ENCODE data around the gene R3HDM1.
A peak's percentile ranks its signal among the peaks of the same experiment; 100 is the strongest.
"Not testable (repeated sequence)": the region's sequence is repeated elsewhere in the genome, so short reads cannot be mapped to it uniquely, and the experiment has no call there.

The R3HDM1 gene

DNA sequence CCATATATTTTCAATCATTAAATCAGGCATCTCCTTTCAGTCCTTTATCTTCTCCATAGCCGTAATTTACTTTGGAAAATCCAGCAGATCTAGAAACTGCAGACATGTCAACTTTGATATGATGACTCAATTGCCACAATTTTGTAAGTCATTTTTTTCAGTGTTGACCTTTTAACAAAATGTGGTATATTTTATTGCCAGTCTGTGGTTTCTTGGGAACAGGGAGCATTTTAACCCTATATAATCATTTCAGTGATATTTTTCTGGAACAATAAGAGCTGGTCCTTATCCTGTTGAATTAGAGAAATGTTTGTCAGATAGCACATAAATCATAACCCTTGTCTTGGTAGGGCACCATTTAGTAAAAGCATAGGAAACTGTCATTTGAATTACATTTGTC lies 119.4 kb downstream of the R3HDM1 start:
- no peak for DNase-seq

- no peak for DNase-seq
Observed at GRCh38 chr2:135651717-135652116, 120.4 kb downstream of the R3HDM1 start.

GRCh38 chr2:135654239-135654638 lies 123.0 kb downstream of the R3HDM1 start:
- not testable (repeated sequence) for DNase-seq

DNA sequence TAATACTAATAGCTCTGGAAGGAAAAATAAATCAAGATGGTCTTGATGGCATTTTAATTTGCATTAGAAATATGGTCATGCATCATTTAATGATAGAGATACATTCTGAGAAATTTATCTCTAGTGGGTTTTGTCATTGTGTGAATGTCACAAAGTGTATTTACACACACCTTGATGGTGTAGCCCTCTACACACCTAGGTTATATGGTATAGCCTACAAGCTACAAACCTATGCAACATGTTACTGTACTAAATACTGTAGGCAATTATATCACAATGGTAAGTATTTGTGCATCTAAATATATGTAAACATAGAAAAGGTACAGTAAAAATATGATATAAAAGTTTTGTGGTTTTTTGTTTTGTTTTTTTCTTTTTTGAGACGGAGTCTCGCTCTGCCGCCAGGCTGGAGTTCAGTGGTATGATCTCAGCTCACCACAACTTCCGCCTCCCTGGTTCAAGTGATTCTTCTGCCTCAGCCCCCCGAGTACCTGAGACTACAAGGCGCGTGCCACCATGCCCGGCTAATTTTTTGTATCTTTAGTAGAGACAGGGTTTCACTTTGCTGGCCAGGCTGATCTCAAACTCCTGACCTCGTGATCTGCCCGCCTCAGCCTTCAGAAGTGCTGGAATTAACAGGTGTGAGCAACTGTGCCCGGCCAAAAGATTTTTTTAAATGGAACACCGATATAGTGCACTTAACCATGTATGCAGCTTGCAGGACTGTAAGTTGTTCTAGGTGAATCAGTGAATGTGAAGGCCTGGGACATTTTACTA lies 126.7 kb downstream of the R3HDM1 start:
- peak; percentile 67 for DNase-seq

DNA sequence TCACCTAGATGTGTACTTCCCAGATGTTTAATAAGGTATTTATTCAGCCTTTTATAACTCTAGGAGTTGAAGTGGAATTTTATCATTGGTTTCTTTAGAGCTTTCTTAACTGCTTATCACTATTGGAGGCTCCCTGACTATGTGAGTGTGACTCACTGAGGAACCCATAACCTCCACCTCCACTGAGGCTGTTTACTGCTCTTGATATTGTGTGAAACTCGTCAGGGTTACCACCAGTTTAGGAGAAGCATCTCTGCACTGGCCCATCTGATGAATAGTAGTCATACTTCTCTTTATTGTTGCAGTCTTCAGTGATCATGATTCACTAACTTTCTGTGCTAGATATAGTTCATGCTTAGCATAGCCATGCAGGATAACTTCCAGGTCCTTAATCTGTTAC lies 130.8 kb downstream of the R3HDM1 start:
- DNase-seq, result peak; percentile 75

DNA sequence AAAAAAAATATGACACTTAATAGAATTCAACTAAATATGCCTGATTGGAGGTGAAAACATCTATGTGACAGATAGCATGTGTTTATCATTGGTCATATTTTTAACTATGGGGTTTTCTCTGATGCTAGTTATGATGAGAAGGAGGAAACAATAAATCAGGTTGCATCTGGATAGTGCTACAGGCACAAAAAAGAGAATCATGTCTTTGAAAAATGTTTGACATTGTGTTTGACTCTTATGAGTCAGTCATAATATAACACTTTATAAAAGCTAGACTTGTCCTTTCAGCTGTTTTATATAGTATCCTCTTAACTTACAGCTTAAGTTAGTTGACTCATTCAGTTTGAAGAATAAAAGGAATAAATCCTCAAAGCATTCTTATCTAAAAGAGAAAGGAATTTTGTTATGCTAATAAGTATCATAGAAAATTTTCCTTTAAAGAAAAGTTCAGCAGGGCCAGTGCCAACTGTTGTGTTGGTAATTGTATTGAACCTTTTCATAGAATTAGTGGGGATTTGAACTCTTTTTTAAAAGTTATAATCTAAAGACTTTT lies 131.9 kb downstream of the R3HDM1 start:
- DNase-seq, result peak; percentile 12

GRCh38 chr2:135664623-135665068 lies 133.4 kb downstream of the R3HDM1 start:
- DNase-seq, result peak; percentile 82

DNA sequence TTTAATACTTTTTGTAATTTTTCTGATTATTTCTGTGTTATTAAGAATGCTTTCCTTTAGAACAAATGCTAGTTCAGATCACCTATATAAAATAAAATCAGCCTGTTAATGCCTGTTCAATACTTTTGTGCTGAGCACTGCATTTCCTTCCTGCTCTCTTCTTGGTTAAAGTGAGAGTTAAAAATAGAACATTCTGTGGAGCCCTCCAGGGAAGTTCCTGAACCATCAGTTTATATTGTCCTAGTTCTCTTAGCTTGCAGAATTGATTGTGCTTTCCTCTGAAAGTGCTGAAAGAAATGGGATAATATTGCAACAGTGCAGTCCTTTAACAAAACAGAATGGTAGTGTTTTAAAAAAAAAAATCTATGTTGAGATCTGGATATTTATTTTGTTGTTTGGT lies 135.8 kb downstream of the R3HDM1 start:
- DNase-seq, result no peak

GRCh38 chr2:135674453-135674852 lies 143.2 kb downstream of the R3HDM1 start:
- no peak for DNase-seq

DNA sequence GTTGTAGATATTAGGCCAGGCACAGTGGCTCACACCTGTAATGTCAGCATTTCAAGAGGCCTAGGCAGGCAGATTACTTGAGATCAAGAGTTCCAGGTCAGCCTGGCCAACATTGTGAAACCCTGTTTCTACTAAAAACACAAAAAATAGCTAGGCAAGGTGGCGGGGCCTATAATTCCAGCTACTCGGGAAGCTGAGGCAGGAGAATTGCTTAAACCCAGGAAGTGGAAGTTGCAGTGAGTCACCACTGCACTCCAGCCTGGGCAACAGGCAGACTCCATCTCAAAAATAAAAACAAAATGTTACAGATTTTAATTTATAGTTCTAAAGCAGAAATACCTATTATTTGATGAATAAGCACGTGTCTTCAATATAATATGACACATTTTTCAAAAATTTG lies 144.7 kb downstream of the R3HDM1 start:
- DNase-seq, result no peak

- DNase-seq, result no peak
Observed at GRCh38 chr2:135679125-135679524, 147.8 kb downstream of the R3HDM1 start.

- DNase-seq, result no peak
Observed at GRCh38 chr2:135685361-135685760, 154.1 kb downstream of the R3HDM1 start.

DNA sequence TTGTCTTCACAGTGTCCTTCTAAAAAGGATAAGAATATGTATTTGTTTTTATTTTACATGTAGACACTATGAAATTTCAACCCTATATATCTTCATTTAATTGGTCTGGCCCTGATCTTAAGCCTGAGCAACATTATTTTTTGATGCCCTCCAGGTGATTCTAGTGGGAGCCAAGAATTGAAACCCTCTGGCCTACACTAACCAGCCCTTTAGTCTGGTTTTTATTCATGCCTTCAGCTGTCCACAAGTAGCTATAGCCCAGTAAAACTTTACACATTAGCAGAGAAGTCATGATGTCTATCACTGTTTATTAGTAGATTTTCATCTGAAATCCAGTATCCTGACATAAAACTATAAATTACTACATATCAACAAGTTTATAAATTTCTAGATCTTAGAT lies 157.7 kb downstream of the R3HDM1 start:
- no peak for DNase-seq

GRCh38 chr2:135689679-135690078 lies 158.4 kb downstream of the R3HDM1 start:
- DNase-seq, result peak; percentile 26

GRCh38 chr2:135694711-135695110 lies 163.4 kb downstream of the R3HDM1 start:
- no peak for DNase-seq

GRCh38 chr2:135698838-135699237 lies 167.6 kb downstream of the R3HDM1 start:
- no peak for DNase-seq

GRCh38 chr2:135701442-135701841 lies 170.2 kb downstream of the R3HDM1 start:
- DNase-seq, result no peak

- no peak for DNase-seq
Observed at GRCh38 chr2:135703300-135703699, 172.0 kb downstream of the R3HDM1 start.

GRCh38 chr2:135704075-135704474 lies 172.8 kb downstream of the R3HDM1 start:
- DNase-seq, result not testable (repeated sequence)

DNA sequence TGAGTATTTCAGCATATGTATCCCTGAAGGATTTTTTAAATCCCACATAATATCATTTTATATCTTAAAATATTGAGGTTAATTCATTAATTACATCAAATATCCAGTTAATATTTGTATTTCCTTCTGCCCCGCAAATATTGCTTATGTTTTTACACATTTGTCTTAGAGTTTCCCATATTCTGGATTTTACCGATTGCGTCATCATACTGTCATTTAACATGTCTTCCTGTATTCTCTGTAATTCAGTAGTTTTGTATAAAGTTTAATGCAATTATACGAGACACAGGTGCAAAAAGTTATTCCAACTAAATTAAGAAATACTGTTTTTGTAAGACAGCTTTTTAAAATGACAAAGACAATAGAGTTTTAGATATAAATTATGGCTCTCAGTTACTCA lies 176.9 kb downstream of the R3HDM1 start:
- no peak for DNase-seq

GRCh38 chr2:135709992-135710391 lies 178.7 kb downstream of the R3HDM1 start:
- DNase-seq, result peak; percentile 72

DNA sequence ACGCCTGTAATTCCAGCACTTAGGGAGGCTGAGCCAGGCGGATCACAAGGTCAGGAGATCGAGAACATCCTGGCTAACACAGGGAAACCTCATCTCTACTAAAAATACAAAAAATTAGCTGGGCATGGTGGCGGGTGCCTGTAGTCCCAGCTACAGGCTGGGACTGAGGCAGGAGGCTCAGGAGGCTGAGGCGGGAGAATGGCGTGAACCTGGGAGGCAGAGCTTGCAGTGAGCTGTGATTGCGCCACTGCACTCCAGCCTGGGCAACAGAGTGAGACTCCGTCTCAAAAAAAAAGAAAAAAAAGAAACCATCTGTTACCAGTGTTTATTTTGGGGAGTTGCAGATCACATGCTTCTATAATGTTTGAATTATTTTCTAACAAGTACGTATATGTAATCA lies 183.8 kb downstream of the R3HDM1 start:
- DNase-seq, result not testable (repeated sequence)

GRCh38 chr2:135728064-135728743 lies 196.9 kb downstream of the R3HDM1 start:
- no peak for DNase-seq

GRCh38 chr2:135732561-135732960 lies 201.3 kb downstream of the R3HDM1 start:
- DNase-seq, result no peak

All from activated CD4-positive, alpha-beta T cell treated with anti-CD3 and anti-CD28 coated beads, Interleukin-10, Interleukin-2, amounts not matched to agents 100 ng/mL and 50 ng/mL, durations not matched to agents 16 hours and 8 hours (primary cell).